ENCODE measurements around the gene VMP1.
"Not testable (repeated sequence)": the region's sequence is repeated elsewhere in the genome, so short reads cannot be mapped to it uniquely, and the experiment has no call there.

Gene VMP1

GRCh38 chr17:59753522-59754467 is 46.3 kb downstream of the VMP1 start:
- H2AFZ ChIP-seq (ENCODE audit: low read length, unreplicated experiment), result no peak overlapping the region
- H3K4me1 ChIP-seq (ENCODE audit: control insufficient read depth, insufficient read depth, low read length, unreplicated experiment), result peaks cover 47% of the 10 kb centered on the region
- H3K4me3 ChIP-seq (ENCODE audit: low read depth, low read length), result peak overlapping the region; percentile 54
- no peaks in the 10 kb centered on the region for H3K27me3 ChIP-seq (ENCODE audit: insufficient read depth, low read length)
- H3K79me2 ChIP-seq (ENCODE audit: control insufficient read depth, insufficient read depth, low read length, unreplicated experiment), result peaks cover 17% of the 10 kb centered on the region
- peak overlapping the region; percentile 98 for H3K27ac ChIP-seq (ENCODE audit: low read depth, low read length)
- H3K36me3 ChIP-seq (ENCODE audit: insufficient read depth, low read length), result peaks cover 9% of the 10 kb centered on the region

GRCh38 chr17:59754552-59754951 is 47.1 kb downstream of the VMP1 start:
- H3K27me3 ChIP-seq (ENCODE audit: insufficient read depth, low read length), result no peaks in the 10 kb centered on the region
- H3K36me3 ChIP-seq (ENCODE audit: insufficient read depth, low read length), result peaks cover 12% of the 10 kb centered on the region
- peaks cover 17% of the 10 kb centered on the region for H3K79me2 ChIP-seq (ENCODE audit: control insufficient read depth, insufficient read depth, low read length, unreplicated experiment)
- peaks cover 47% of the 10 kb centered on the region for H3K4me1 ChIP-seq (ENCODE audit: control insufficient read depth, insufficient read depth, low read length, unreplicated experiment)
- peak overlapping the region; percentile 54 for H3K4me3 ChIP-seq (ENCODE audit: low read depth, low read length)
- H2AFZ ChIP-seq (ENCODE audit: low read length, unreplicated experiment), result no peak overlapping the region
- peak overlapping the region; percentile 98 for H3K27ac ChIP-seq (ENCODE audit: low read depth, low read length)

- not testable (repeated sequence) for H2AFZ ChIP-seq (ENCODE audit: low read length, unreplicated experiment); H3K4me3 ChIP-seq (ENCODE audit: low read depth, low read length); H3K27me3 ChIP-seq (ENCODE audit: insufficient read depth, low read length)
- Histone ChIP-seq H3K4me1 (ENCODE audit: control insufficient read depth, insufficient read depth, low read length, unreplicated experiment) (peaks cover 47% of the 10 kb centered on the region), H3K36me3 (ENCODE audit: insufficient read depth, low read length) (peaks cover 14% of the 10 kb centered on the region), H3K79me2 (ENCODE audit: control insufficient read depth, insufficient read depth, low read length, unreplicated experiment) (peaks cover 17% of the 10 kb centered on the region), H3K27ac (ENCODE audit: low read depth, low read length) (peak overlapping the region; percentile 98)
Measured at GRCh38 chr17:59755069-59755468, 47.6 kb downstream of the VMP1 start.

GRCh38 chr17:59756236-59756818 is 48.9 kb downstream of the VMP1 start:
- Histone ChIP-seq H3K4me3 (ENCODE audit: low read depth, low read length) (peak overlapping the region; percentile 52), H3K27me3 (ENCODE audit: insufficient read depth, low read length) (no peaks in the 10 kb centered on the region), H3K36me3 (ENCODE audit: insufficient read depth, low read length) (peaks cover 14% of the 10 kb centered on the region), H3K27ac (ENCODE audit: low read depth, low read length) (peak overlapping the region; percentile 98), H3K79me2 (ENCODE audit: control insufficient read depth, insufficient read depth, low read length, unreplicated experiment) (peaks cover 17% of the 10 kb centered on the region), H3K4me1 (ENCODE audit: control insufficient read depth, insufficient read depth, low read length, unreplicated experiment) (peaks cover 50% of the 10 kb centered on the region), H2AFZ (ENCODE audit: low read length, unreplicated experiment) (no peak overlapping the region)

- Histone ChIP-seq H3K79me2 (ENCODE audit: control insufficient read depth, insufficient read depth, low read length, unreplicated experiment) (peaks cover 22% of the 10 kb centered on the region), H3K27me3 (ENCODE audit: insufficient read depth, low read length) (no peaks in the 10 kb centered on the region), H3K4me1 (ENCODE audit: control insufficient read depth, insufficient read depth, low read length, unreplicated experiment) (peaks cover 57% of the 10 kb centered on the region), H3K36me3 (ENCODE audit: insufficient read depth, low read length) (peaks cover 14% of the 10 kb centered on the region), H3K4me3 (ENCODE audit: low read depth, low read length) (no peak overlapping the region), H2AFZ (ENCODE audit: low read length, unreplicated experiment) (no peak overlapping the region), H3K27ac (ENCODE audit: low read depth, low read length) (peak overlapping the region; percentile 98)
Measured at GRCh38 chr17:59757043-59757442, 49.6 kb downstream of the VMP1 start.

GRCh38 chr17:59757470-59757869 is 50.0 kb downstream of the VMP1 start:
- Histone ChIP-seq H3K36me3 (ENCODE audit: insufficient read depth, low read length) (peaks cover 14% of the 10 kb centered on the region), H3K4me1 (ENCODE audit: control insufficient read depth, insufficient read depth, low read length, unreplicated experiment) (peaks cover 56% of the 10 kb centered on the region), H2AFZ (ENCODE audit: low read length, unreplicated experiment) (no peak overlapping the region), H3K27me3 (ENCODE audit: insufficient read depth, low read length) (no peaks in the 10 kb centered on the region), H3K79me2 (ENCODE audit: control insufficient read depth, insufficient read depth, low read length, unreplicated experiment) (peaks cover 22% of the 10 kb centered on the region), H3K4me3 (ENCODE audit: low read depth, low read length) (no peak overlapping the region), H3K27ac (ENCODE audit: low read depth, low read length) (peak overlapping the region; percentile 98)

GRCh38 chr17:59757881-59758385 is 50.5 kb downstream of the VMP1 start:
- H3K4me1 ChIP-seq (ENCODE audit: control insufficient read depth, insufficient read depth, low read length, unreplicated experiment), result peaks cover 59% of the 10 kb centered on the region
- peaks cover 23% of the 10 kb centered on the region for H3K79me2 ChIP-seq (ENCODE audit: control insufficient read depth, insufficient read depth, low read length, unreplicated experiment)
- no peak overlapping the region for H3K4me3 ChIP-seq (ENCODE audit: low read depth, low read length)
- peaks cover 14% of the 10 kb centered on the region for H3K36me3 ChIP-seq (ENCODE audit: insufficient read depth, low read length)
- no peaks in the 10 kb centered on the region for H3K27me3 ChIP-seq (ENCODE audit: insufficient read depth, low read length)
- peak overlapping the region; percentile 98 for H3K27ac ChIP-seq (ENCODE audit: low read depth, low read length)
- H2AFZ ChIP-seq (ENCODE audit: low read length, unreplicated experiment), result no peak overlapping the region

- H3K27ac ChIP-seq (ENCODE audit: low read depth, low read length); H2AFZ ChIP-seq (ENCODE audit: low read length, unreplicated experiment); H3K4me3 ChIP-seq (ENCODE audit: low read depth, low read length); H3K27me3 ChIP-seq (ENCODE audit: insufficient read depth, low read length): not testable (repeated sequence)
- Histone ChIP-seq H3K79me2 (ENCODE audit: control insufficient read depth, insufficient read depth, low read length, unreplicated experiment) (peaks cover 25% of the 10 kb centered on the region), H3K4me1 (ENCODE audit: control insufficient read depth, insufficient read depth, low read length, unreplicated experiment) (peaks cover 60% of the 10 kb centered on the region), H3K36me3 (ENCODE audit: insufficient read depth, low read length) (peaks cover 14% of the 10 kb centered on the region)
Measured at GRCh38 chr17:59758998-59759651, 51.7 kb downstream of the VMP1 start.

- peaks cover 26% of the 10 kb centered on the region for H3K79me2 ChIP-seq (ENCODE audit: control insufficient read depth, insufficient read depth, low read length, unreplicated experiment)
- no peak overlapping the region for H3K27ac ChIP-seq (ENCODE audit: low read depth, low read length)
- peaks cover 18% of the 10 kb centered on the region for H3K36me3 ChIP-seq (ENCODE audit: insufficient read depth, low read length)
- no peak overlapping the region for H3K4me3 ChIP-seq (ENCODE audit: low read depth, low read length)
- H3K4me1 ChIP-seq (ENCODE audit: control insufficient read depth, insufficient read depth, low read length, unreplicated experiment), result peaks cover 62% of the 10 kb centered on the region
- H3K27me3 ChIP-seq (ENCODE audit: insufficient read depth, low read length), result no peaks in the 10 kb centered on the region
- no peak overlapping the region for H2AFZ ChIP-seq (ENCODE audit: low read length, unreplicated experiment)
Measured at GRCh38 chr17:59760160-59760559, 52.7 kb downstream of the VMP1 start.

- Histone ChIP-seq H3K27ac (ENCODE audit: low read depth, low read length) (peak overlapping the region; percentile 99), H3K4me1 (ENCODE audit: control insufficient read depth, insufficient read depth, low read length, unreplicated experiment) (peaks cover 48% of the 10 kb centered on the region), H3K36me3 (ENCODE audit: insufficient read depth, low read length) (peaks cover 25% of the 10 kb centered on the region), H3K79me2 (ENCODE audit: control insufficient read depth, insufficient read depth, low read length, unreplicated experiment) (peaks cover 27% of the 10 kb centered on the region), H3K27me3 (ENCODE audit: insufficient read depth, low read length) (no peaks in the 10 kb centered on the region), H3K4me3 (ENCODE audit: low read depth, low read length) (peak overlapping the region; percentile 26; the same call in 1 of the 2 replicates), H2AFZ (ENCODE audit: low read length, unreplicated experiment) (no peak overlapping the region)
Measured at GRCh38 chr17:59761385-59762048, 54.1 kb downstream of the VMP1 start.
